H9 (cell line): ENCODE measurements around the gene AHDC1. TPM values are rescaled to one million over a fixed set of nuclear protein-coding genes. Genes with fewer than 3 reads are reported as not detected.

ENCODE experiments used
- DNase-seq: peaks from one replicate; pipeline ENCODE4 v3.0.0-alpha.2; 2017
- H2AFZ ChIP-seq: one replicate; pipeline ENCODE4 v1.6.1; 2013; ENCODE audit warnings: mild to moderate bottlenecking, low read length, control low read depth, moderate library complexity
- H2AK5ac ChIP-seq: 2 replicates; pipeline ENCODE4 v1.6.1; 2013; ENCODE audit warnings: low read length, control low read depth, mixed read lengths; ENCODE audit not compliant: insufficient read length
- H2BK120ac ChIP-seq: one replicate; pipeline ENCODE4 v1.6.1; 2013; ENCODE audit warnings: low read depth, mild to moderate bottlenecking, low read length, control low read depth, inconsistent platforms; ENCODE audit not compliant: poor library complexity, severe bottlenecking
- H2BK12ac ChIP-seq: 2 replicates; pipeline ENCODE4 v1.6.1; 2013; ENCODE audit warnings: low read length, control low read depth, mixed read lengths, low read depth; ENCODE audit not compliant: insufficient read length
- H2BK15ac ChIP-seq: 2 replicates; pipeline ENCODE4 v1.6.1; 2013; ENCODE audit warnings: low read depth, low read length, control low read depth
- H2BK20ac ChIP-seq: one replicate; pipeline ENCODE4 v1.6.1; 2013; ENCODE audit warnings: low read depth, mild to moderate bottlenecking, low read length, control low read depth, inconsistent platforms; ENCODE audit not compliant: poor library complexity, severe bottlenecking
- H2BK5ac ChIP-seq: 2 replicates; pipeline ENCODE4 v1.6.1; 2013; ENCODE audit warnings: low read length, control low read depth, mixed read lengths; ENCODE audit not compliant: insufficient read length
- H3K14ac ChIP-seq: 2 replicates; pipeline ENCODE4 v1.6.1; 2013; ENCODE audit warnings: low read length, control low read depth; ENCODE audit not compliant: insufficient read depth
- H3K18ac ChIP-seq: 2 replicates; pipeline ENCODE4 v1.6.1; 2013; ENCODE audit warnings: low read depth, mild to moderate bottlenecking, mixed read lengths, low read length, control low read depth; ENCODE audit not compliant: insufficient read length
- H3K23ac ChIP-seq: 2 replicates; pipeline ENCODE4 v1.6.1; 2013; ENCODE audit warnings: low read length, control low read depth, mixed read lengths, low read depth; ENCODE audit not compliant: insufficient read length
- H3K23me2 ChIP-seq: 2 replicates; pipeline ENCODE4 v1.6.1; 2013; ENCODE audit warnings: low read depth, mild to moderate bottlenecking, mixed read lengths, low read length, control low read depth; ENCODE audit not compliant: insufficient read length, poor library complexity, severe bottlenecking
- H3K27ac ChIP-seq: 2 replicates; pipeline ENCODE4 v1.5.1; 2013; ENCODE audit warnings: low read length, control low read depth, mixed read lengths, low read depth; ENCODE audit not compliant: insufficient read length
- H3K27me3 ChIP-seq: 2 replicates; pipeline ENCODE4 v1.6.1; 2013; ENCODE audit warnings: low read length, control low read depth, inconsistent platforms; ENCODE audit not compliant: insufficient read depth
- H3K4ac ChIP-seq: 2 replicates; pipeline ENCODE4 v1.6.1; 2013; ENCODE audit warnings: low read depth, mild to moderate bottlenecking, control low read depth, inconsistent platforms, low read length, moderate library complexity
- H3K4me1 ChIP-seq: 2 replicates; pipeline ENCODE4 v1.6.1; 2013; ENCODE audit warnings: low read length, control low read depth, inconsistent platforms; ENCODE audit not compliant: insufficient read depth
- H3K4me2 ChIP-seq: 2 replicates; pipeline ENCODE4 v1.6.1; 2013; ENCODE audit warnings: low read length, control low read depth, mixed read lengths; ENCODE audit not compliant: insufficient read length, insufficient read depth
- H3K56ac ChIP-seq: 2 replicates; pipeline ENCODE4 v1.6.1; 2013; ENCODE audit warnings: low read depth, mild to moderate bottlenecking, mixed read lengths, low read length, control low read depth; ENCODE audit not compliant: insufficient read length
- H3K79me1 ChIP-seq: 2 replicates; pipeline ENCODE4 v1.6.1; 2013; ENCODE audit warnings: low read depth, mild to moderate bottlenecking, moderate library complexity, low read length, control low read depth, inconsistent platforms; ENCODE audit not compliant: insufficient read depth, poor library complexity, severe bottlenecking
- H3K79me2 ChIP-seq: 2 replicates; pipeline ENCODE4 v1.6.1; 2013; ENCODE audit warnings: low read length, control low read depth, inconsistent platforms; ENCODE audit not compliant: insufficient read depth
- H3K9ac ChIP-seq: 2 replicates; pipeline ENCODE4 v1.6.1; 2013; ENCODE audit warnings: low read length, control low read depth, mixed read lengths; ENCODE audit not compliant: insufficient read length; ENCODE audit errors: extremely low read depth
- H3K9me3 ChIP-seq: one replicate; pipeline ENCODE4 v1.6.1; 2013; ENCODE audit warnings: low read depth, low read length, inconsistent platforms; ENCODE audit not compliant: control insufficient read depth
- H3T11ph ChIP-seq: one replicate; pipeline ENCODE4 v1.6.1; 2013; ENCODE audit warnings: mild to moderate bottlenecking, low read length, control low read depth, inconsistent platforms
- H4K20me1 ChIP-seq: one replicate; pipeline ENCODE4 v1.6.1; 2013; ENCODE audit not compliant: control insufficient read depth, insufficient read length, insufficient read depth
- H4K5ac ChIP-seq: 2 replicates; pipeline ENCODE4 v1.6.1; 2013; ENCODE audit warnings: low read depth, mild to moderate bottlenecking, mixed read lengths, low read length, control low read depth; ENCODE audit not compliant: insufficient read length
- H4K8ac ChIP-seq: replicated peaks from 2 replicates; pipeline ENCODE4 v1.6.1; 2013; ENCODE audit warnings: low read length, control low read depth, mixed read lengths, low read depth; ENCODE audit not compliant: insufficient read length
- H4K91ac ChIP-seq: 2 replicates; pipeline ENCODE4 v1.6.1; 2013; ENCODE audit warnings: low read depth, mild to moderate bottlenecking, moderate library complexity, mixed read lengths, low read length, control low read depth; ENCODE audit not compliant: insufficient read length
- H3K27ac Mint-ChIP-seq, 3 experiments: 2 replicates in 2 of 3; 3 replicates in 1 of 3; pipeline ENCODE4 v1.8.0; 2020 to 2021; ENCODE audit warnings: mixed read lengths in 3 of 3, mild to moderate bottlenecking in 1 of 3, moderate library complexity in 1 of 3
- H3K27me3 Mint-ChIP-seq: 2 replicates; pipeline ENCODE4 v1.8.0; 2021; ENCODE audit warnings: low read depth, mild to moderate bottlenecking, moderate library complexity, mixed read lengths
- H3K36me3 Mint-ChIP-seq, 3 experiments: 2 replicates in 2 of 3; 3 replicates in 1 of 3; pipeline ENCODE4 v1.8.0; 2020 to 2021; ENCODE audit warnings: low read depth in 3 of 3, mixed read lengths in 3 of 3; ENCODE audit not compliant: insufficient read depth in 1 of 3
- H3K4me1 Mint-ChIP-seq, 2 experiments: 2 replicates each; pipeline ENCODE4 v1.8.0; 2020; ENCODE audit warnings: mixed read lengths in 2 of 2
- H3K4me3 Mint-ChIP-seq, 2 experiments: 2 replicates in 1 of 2; 3 replicates in 1 of 2; pipeline ENCODE4 v1.8.0; 2020 to 2021; ENCODE audit warnings: mild to moderate bottlenecking in 2 of 2, mixed read lengths in 2 of 2, moderate library complexity in 1 of 2
- H3K9me3 Mint-ChIP-seq, 2 experiments: 2 replicates in 1 of 2; 3 replicates in 1 of 2; pipeline ENCODE4 v1.8.0; 2020; ENCODE audit warnings: mild to moderate bottlenecking in 2 of 2, mixed read lengths in 2 of 2, moderate library complexity in 1 of 2
- CTCF ChIP-seq: fragments of 200-600 bp; sonication (generic); conservative IDR thresholded peaks from 3 replicates; pipeline ENCODE4 v1.8.0; 2021; ENCODE audit warnings: antibody characterized with exemption, mild to moderate bottlenecking
- WGBS: extraction: QIAGEN DNeasy Blood & Tissue Kit; methylation state at CpG from one replicate; pipeline ENCODE4 v1.1.7; 2013; ENCODE audit warnings: missing lambda C conversion rate, low lambda C conversion rate, mixed read lengths; ENCODE audit not compliant: insufficient read length; ENCODE audit errors: extremely low coverage; 5-methylcytosine and 5-hydroxymethylcytosine counted together
- total RNA-seq: library from RNA; stranded (reverse); gene quantifications from 2 replicates; pipeline ENCODE4 v1.2.1, GENCODE V29; 2021

AHDC1 gene
- total RNA-seq, 1 experiment from 2014 or later = 29.4 TPM

GRCh38 chr1:27505420-27505680 lies 98.6 kb downstream of the AHDC1 start:
- Histone ChIP-seq H4K5ac (no peak overlapping the region), H4K8ac (no peak overlapping the region), H3K79me2 (no peaks in the 10 kb centered on the region), H3K9ac (no peak overlapping the region), H2AFZ (no peak overlapping the region), H3K27me3 (no peaks in the 10 kb centered on the region), H3K27ac (no peak overlapping the region), H2BK20ac (no peak overlapping the region), H3K14ac (no peak overlapping the region), H3K4me2 (no peak overlapping the region), H3K23me2 (no peaks in the 10 kb centered on the region), H3K9me3 (no peaks in the 10 kb centered on the region), H2AK5ac (no peak overlapping the region), H3K79me1 (no peaks in the 10 kb centered on the region), H3K4ac (no peak overlapping the region), H2BK15ac (no peak overlapping the region), H3K4me1 (no peaks in the 10 kb centered on the region), H2BK120ac (no peak overlapping the region), H3T11ph (no peak overlapping the region), H3K56ac (no peak overlapping the region), H4K20me1 (no peaks in the 10 kb centered on the region), H3K18ac (no peak overlapping the region), H3K23ac (no peak overlapping the region), H2BK12ac (no peak overlapping the region), H4K91ac (no peak overlapping the region), H2BK5ac (no peak overlapping the region)
- Mint-ChIP-seq H3K27ac (peak overlapping the region; percentile 7 to 66 (median 64); a peak in 4 of 7 replicates), H3K4me1 (peaks cover 22 to 36% of the 10 kb centered on the region in 2 experiments), H3K4me3 (no peak overlapping the region), H3K27me3 (no peaks in the 10 kb centered on the region; the same call in 1 of the 2 replicates), H3K9me3 (no peaks in the 10 kb centered on the region), H3K36me3 (no peaks in the 10 kb centered on the region)
- no CpG with 5 or more reads among the region's 5 CpGs for WGBS
- TF ChIP-seq CTCF = no peak
- DNase-seq = no peak
